Thyroid gland (tissue), 4 donors: Measurements from ENCODE around the gene DLX2.

ENCODE experiments used
- POLR2A ChIP-seq, 2 donors: fragments of 450-650 bp; IDR thresholded peaks; one replicate each; pipeline ENCODE4 v1.6.1; 2017; ENCODE audit warnings: antibody characterized with exemption in 2 of 2, mild to moderate bottlenecking in 2 of 2, moderate library complexity in 1 of 2
- TF ChIP-seq, protein P1 (sequence below), 6 experiments: fragments of 200-600 bp in 3 of 6; fragments of 450-650 bp in 3 of 6; sonication (generic) in 3 of 6; IDR thresholded peaks; one replicate each; pipeline ENCODE4 v1.5.1; 2016 to 2019; ENCODE audit warnings: antibody characterized with exemption in 6 of 6, mild to moderate bottlenecking in 2 of 6, inconsistent platforms in 1 of 6, moderate library complexity in 1 of 6

DNA sequence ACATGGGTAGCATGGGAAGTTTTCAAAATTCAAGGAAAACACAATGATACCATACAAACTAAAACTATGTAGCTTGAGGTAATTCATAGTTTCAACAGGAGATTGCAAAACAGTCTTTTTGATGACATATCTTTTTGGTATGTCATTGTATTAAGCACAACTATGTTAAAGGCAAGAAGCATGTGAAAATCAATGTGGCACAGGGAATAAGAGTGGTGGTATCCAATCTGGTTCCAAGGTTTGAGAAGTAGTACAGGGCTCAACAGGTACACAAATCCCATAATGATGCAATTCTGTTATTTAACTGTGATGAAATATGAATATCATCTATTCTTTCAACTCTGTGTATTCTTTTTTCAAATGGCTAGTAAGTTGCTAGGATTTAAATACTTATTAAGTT lies 16.4 kb upstream of the DLX2 start:
- TF ChIP-seq POLR2A (IDR thresholded peaks at IDR 0.05): no peak
- TF ChIP-seq, protein P1, sequence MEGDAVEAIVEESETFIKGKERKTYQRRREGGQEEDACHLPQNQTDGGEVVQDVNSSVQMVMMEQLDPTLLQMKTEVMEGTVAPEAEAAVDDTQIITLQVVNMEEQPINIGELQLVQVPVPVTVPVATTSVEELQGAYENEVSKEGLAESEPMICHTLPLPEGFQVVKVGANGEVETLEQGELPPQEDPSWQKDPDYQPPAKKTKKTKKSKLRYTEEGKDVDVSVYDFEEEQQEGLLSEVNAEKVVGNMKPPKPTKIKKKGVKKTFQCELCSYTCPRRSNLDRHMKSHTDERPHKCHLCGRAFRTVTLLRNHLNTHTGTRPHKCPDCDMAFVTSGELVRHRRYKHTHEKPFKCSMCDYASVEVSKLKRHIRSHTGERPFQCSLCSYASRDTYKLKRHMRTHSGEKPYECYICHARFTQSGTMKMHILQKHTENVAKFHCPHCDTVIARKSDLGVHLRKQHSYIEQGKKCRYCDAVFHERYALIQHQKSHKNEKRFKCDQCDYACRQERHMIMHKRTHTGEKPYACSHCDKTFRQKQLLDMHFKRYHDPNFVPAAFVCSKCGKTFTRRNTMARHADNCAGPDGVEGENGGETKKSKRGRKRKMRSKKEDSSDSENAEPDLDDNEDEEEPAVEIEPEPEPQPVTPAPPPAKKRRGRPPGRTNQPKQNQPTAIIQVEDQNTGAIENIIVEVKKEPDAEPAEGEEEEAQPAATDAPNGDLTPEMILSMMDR (IDR thresholded peaks at IDR 0.05): no peak
